HG02763 (cell line): Measurements from ENCODE around the gene RSL24D1.
A peak's percentile ranks its signal among the peaks of the same experiment; 100 is the strongest.
"Not testable (repeated sequence)": the region's sequence is repeated elsewhere in the genome, so short reads cannot be mapped to it uniquely, and the experiment has no call there.

ENCODE experiments used
- ATAC-seq: cut with Tn5 transposase; IDR thresholded peaks from one replicate; pipeline ENCODE4 v1.9.1; 2021; ENCODE audit warnings: mild to moderate bottlenecking, moderate library complexity; ENCODE audit not compliant: unreplicated experiment

RSL24D1 gene

DNA sequence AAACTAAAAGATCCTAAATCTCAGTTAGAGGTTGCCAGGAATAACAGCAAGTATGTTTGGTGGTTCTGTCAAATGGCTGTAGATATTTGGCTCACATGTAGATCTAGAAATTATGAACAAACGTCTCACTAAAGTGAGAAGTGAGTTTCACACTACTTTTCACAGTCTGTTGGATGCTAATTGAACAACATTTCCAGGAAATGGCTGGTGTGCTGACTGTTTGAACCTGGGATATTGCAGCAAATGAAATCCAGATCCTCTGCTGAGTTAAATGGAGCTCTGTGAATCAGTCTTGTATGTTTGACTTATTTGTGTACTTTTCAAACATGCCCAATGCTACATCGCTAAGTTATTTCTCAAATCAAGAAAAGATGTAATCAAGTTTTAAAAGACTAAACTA is 21.3 kb upstream of the RSL24D1 start:
- ATAC-seq, result no peak

DNA sequence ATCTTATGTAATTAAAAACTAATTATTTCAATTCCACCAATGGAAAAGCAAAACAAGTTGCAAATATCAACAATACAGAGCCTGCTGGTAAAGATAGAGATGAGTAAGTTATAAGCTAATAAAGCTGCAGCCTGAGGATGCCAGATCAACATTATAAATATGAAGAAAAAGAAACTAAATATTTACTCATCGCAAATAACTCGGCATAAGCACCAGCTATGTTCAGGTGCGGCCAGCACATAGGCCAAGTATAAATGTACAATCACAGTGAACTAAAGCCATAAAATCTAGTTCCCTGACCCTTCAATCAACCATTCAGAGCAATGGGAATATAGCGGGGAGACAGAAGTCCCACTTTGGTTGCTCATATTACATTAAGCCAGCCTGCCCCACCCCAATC is 7.7 kb upstream of the RSL24D1 start:
- no peak for ATAC-seq

DNA sequence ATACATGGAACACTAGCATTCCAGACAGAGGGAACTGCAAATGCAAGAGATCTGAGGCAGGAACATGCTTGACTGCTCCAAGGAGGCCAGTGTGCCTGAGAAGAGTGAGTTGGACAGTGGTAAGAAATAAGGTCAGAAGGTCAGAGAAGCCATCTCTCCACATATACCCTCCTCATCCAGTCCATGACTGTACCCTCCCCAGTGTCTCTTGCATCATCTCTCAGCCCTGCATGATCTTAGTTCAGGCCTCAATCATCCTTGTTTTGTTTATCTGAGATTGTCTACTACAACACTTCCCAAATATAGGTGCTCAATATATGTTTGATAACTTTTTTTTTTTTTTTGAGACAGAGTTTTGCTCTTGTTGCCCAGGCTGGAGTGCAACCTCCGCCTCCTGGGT is 5.5 kb upstream of the RSL24D1 start:
- ATAC-seq, result no peak

DNA sequence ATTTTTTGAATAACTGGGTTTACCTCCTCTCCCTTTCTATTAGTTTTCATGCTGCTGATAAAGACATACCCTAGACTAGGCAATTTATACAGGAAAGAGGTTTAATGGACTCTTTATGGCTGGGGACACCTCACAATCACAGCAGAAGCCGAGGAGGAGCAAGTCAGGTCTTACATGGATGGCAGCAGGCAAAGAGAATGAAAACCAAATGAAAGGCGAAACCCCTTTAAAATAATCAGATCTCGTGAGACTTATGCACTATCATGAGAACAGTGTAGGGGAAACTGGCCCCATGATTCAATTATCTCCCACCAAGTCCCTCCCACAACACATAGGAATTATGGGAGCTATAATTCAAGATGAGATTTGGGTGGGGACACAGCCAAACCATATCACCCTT is 2.0 kb upstream of the RSL24D1 start:
- ATAC-seq, result no peak

DNA sequence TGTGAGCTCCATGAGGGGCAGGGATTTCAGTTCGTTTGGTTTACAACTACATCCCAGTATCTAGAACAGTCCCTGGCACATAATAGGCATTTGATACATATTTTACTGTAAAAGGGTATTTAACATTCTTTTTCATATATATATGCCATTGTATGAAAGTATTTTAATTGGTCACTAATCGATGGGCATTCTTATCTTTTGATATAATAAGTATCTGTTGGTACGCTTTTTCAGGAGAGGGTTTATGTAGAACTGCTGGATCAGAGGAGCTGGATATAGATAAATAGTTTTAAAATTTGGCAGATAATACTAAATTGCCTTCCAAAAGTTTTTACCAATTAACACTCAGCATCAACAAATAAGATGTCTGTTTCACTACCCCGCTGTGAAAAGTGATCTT is 978 bp upstream of the RSL24D1 start:
- ATAC-seq, result no peak

DNA sequence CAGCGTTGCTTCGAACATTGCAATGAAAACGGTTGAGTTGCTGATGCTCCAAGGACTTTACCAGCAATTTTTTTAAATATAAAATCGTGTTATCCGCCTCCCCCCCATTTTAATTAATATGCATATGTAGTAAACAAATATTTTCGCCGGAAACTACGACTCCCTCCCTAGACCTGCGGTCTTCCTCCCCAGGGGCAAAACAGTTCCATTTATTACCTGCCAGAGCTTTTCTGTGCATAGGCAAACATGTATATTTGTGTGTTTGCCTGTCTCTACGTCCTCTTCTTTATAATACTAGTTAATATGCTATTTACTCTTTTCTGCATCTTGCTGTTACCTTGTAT is 593 bp upstream of the RSL24D1 start:
- ATAC-seq, result peak; percentile 6

DNA sequence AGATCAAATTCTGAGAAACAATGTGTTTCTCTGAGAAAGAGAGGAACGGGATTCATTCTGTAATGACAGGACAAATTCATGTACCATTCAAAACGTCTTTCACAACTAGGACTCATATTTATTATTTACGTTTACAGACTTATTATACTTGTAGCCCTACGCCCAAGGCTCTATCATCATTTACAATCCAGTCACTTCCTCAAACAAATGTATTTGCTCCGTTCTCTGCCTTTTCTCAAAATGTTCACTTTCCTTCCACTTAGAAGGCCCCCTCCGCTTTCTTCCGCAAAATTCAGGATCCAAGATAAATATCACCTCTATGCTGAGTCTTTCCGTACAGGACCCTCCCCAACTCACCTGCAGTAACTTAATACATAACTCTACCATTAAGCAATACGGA is 745 bp downstream of the RSL24D1 start:
- no peak for ATAC-seq

DNA sequence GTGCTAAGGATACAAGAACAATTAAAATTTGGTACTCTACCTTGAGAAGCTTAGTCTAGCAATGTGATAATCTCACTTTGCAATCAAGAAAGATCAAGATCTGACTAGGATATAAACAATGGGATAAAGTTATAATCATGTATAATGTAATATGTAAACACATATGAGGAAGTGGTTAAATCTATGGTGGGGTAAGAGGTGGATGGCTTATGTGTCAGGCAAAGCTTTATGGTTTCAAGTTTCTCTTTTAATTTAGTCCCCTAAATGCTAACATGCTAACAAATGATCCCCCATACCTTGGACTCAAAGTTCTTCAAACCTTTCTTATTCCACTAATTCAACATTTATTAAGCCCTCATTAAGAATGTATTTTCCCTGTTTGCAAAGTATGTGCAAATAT is 2.5 kb downstream of the RSL24D1 start:
- no peak for ATAC-seq

DNA sequence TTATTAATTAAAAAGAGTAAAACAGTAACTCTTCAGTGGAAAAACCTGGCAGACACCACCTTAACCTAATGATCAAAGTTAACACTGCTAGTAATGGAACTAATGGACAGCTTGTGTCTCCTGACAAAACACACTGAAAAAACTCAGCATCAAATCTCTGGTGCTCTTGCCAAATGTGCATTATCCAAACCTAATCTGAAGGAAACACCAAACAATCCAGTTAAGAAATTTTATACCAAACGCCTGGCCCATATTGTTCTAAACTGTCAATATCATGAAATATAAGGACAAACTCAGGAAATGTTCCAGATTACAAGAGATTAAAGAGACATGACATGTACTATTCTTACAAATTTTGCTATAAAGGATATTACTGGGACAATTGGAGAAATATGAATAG is 10.4 kb downstream of the RSL24D1 start:
- no peak for ATAC-seq

DNA sequence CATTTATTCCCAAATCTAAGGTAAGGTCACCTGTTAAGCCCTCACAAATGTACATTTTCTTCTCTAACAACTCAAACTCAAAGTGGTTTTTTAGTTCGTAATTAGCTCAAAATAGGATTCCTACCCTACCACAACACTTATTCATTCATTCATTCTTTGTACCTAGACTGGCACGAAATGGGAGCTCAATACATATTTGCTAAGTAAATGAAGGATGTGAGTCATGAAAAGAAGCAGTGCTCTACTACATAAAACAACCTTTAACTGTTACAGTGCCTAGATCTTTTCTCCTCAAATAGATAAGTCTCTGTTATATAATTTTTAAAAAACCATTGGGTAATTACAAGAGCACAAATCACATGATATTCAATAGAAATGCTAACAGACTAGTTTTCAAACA is 13.1 kb downstream of the RSL24D1 start:
- ATAC-seq, result no peak

DNA sequence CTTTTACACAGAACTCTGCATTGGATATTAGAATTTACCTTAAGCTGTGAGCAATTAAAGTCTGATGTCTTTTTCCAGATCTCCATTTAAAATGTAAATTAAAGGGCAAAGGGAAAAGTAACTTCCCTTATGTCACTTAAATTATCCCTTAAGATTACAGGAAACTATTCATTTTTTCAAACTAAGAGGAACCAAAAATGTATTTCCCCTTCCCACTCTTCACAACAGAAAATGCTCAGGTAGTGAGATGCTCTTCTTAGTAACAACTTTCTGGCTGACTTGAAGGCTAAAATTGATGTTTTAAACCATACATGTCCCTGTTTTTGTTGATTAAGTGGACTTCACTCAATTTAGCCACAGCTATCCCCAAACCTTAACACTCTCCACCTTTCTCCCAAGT is 17.6 kb downstream of the RSL24D1 start:
- ATAC-seq, result no peak

DNA sequence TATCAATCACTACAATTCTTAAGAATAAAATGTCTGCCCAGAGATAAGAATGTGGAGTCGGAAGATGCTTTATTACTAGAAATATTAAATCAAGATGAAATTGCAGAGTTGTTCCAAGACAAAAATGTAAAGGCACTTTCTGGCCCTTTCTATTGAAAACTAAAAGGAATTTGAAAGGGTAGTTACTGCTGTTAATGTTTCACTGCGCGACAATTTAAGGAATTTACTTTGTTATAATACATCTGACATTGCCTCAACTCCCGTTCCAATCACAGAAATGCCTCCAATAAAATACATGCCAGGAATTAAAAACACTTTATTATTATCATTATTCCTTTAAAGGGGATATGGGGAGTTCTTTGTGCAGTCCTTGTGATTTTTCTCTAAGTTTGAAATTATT is 26.4 kb downstream of the RSL24D1 start:
- ATAC-seq, result no peak

DNA sequence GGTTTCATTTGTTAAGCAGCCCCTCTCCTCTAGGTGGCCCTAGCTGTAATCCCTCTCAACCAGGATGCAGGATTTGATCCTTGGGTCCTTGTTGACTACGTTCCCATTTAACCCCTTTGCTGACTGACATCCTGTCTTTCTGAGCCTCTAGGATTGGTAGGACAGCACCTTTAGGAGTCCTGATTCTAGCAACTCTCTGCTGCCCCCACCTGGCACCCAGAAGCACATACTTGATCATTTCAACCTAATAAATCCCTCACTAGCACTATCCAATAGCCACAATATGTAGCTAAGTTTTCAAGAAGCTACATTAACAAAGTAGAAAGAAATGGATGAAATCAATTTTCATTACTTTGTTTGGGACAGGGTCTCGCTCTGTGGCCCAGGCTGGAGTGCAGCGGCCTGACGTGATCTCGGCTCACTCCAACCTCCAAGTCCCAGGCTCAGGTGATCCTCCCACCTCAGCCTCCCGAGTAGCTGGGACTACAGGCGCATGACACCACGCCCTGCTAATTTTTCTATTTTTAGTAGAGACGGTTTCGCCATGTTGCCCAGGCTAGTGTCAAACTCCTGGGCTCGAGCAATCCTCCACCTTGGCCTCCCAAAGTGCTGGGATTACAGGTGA is 28.3 kb downstream of the RSL24D1 start:
- peak; percentile 84 for ATAC-seq

DNA sequence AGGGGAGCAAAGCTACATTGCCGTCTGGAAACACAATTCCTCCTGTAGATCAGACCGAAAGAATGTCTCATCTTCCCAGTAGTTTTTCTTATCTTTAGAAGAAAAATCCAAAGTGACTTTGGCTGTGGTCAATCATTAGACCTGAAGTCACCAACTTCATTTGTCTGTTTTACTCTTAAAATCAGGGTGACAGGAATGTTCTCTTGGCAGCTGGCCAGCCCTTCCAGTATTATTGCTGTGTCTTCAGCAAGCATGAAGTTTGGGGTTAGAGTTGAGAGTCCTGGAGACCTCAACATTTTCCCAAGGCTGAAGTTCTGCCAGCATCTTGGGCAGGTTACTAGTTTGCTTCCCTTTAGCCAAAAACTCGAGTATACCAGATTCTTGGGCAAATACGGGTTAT is 32.5 kb downstream of the RSL24D1 start:
- no peak for ATAC-seq

DNA sequence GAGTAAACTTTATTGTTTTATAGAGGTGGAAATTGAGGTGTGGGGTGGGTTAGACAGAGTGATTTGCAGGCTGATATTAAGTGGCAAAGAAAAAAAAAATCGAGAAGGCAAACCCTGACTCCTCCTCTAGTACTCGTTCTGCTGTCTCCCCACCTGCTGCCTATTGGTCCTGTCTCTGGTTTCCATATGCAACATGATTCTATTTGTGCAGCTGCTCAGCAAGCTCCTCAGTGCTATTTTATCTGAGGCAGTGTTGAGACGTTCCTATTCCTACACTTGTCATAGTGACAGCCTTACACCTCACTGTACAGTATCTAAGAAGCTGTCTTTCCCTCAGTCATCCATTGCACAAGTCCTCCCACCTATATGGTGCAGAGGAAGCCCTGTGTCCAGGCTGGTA is 45.1 kb downstream of the RSL24D1 start:
- ATAC-seq, result no peak

DNA sequence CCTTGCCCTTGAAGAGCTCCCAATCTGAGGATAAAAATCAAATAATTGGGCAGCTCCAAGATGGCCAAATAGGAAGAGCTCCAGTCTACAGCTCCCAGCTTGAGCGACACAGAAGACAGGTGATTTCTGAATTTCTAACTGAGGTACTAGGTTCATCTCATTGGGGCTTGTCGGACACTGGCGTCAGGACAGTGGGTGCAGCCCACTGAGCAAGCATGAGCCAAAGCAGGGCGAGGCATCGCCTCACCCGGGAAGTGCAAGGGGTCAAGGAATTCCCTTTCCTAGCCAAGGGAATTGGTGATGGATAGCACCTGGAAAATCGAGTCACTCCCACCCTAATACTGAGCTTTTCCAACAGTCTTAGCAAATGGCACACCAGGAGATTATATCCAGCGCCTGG is 53.6 kb downstream of the RSL24D1 start:
- not testable (repeated sequence) for ATAC-seq

DNA sequence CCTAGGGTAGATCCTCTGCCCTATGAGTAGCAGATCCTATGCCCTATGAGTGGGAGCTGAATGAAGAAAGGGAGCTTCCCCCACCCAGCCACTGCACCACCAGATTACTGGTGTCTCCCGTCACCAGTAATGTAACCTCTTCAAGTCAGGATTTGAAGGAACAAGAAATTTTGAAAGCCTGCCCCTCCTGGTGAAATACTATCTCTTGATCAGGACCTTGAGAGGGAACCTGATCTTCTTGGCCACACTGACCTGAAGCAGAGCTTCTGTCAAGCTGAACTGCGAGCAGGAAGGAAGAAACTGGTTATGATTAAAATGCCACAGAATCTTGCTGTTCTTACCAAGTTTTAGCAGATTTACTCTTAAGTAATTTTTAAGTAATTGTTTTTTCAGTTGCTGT is 62.8 kb downstream of the RSL24D1 start:
- ATAC-seq, result no peak

DNA sequence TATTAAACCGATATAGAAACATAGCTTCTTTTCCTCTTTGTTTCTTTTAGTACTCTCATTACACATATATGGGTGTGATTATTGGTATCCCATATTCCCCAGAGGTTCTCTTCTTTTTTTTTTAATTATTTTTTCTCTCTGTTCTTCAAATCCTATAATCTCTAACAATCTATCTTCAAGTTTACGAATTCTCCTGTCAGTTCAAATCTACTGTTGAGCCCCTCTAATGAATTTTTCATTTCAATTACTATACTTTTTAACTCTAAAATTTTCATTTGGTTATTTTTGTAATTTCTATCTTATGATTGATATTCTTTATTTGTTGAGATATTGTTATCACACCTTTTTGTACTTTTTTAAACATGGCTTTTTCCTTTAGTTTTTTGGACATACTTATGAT is 64.1 kb downstream of the RSL24D1 start:
- no peak for ATAC-seq
